T-helper 1 cell treated with Interleukin-12 subunit alpha and Interleukin-12 subunit beta and Interleukin-4 antibody, amounts not matched to agents 30 ng/mL and 1 ng/mL, for 36 hours (primary cell): ENCODE results near the gene RFX2. TPM values are rescaled to one million over a fixed set of nuclear protein-coding genes. Genes with fewer than 3 reads are reported as not detected.

Experiments used
- intact Hi-C: fragments of 100-400 bp; cut with micrococcal nuclease; formaldehyde crosslinking; loops from one replicate; pipeline ENCODE4 v1.15.1; 2024
- total RNA-seq: library from RNA; stranded (reverse); gene quantifications from 2 replicates; pipeline ENCODE4 v1.2.3, GENCODE V29; 2022

RFX2 gene
- total RNA-seq, 1 donor from 2014 or later: 8.9 TPM

DNA sequence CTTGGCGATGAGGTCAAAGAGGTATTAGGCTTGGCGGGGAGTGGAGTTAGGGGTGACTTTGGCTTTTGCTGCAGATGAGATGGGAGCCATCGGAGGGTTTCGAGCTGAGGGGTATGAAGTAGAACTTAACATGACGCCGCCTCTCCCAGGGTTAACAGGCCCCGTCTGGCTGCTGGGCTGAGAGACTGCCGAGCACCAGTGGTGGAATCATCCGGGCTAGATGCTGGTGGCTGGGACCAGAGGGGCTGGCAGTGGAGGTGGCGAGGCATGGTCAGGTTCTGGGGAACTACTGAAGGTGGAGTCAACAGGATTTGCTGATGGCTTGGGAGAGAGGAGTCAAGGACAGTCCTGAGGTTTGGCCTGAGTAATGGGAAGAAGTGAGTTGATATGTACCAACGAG, 4.9 kb downstream of the RFX2 start:
- intact Hi-C loops: no loop called here

DNA sequence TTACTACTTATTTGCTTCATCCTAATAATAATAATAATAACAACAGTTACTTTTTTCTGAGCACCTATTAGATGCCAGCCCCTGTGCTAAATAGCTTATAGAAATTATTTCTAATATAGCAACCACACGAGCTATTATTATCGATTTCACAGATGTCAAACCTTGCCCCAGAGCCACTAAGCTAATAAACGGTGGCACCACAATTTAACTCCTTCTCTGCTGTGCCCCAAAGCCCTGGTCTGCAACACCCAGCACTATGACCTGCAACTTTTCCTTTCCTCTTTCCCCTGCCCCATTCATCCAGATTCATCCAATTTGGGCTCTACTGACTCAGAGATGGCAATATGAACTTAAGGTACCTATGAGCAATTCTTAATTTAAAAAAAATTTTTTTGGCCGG, 6.4 kb downstream of the RFX2 start:
- intact Hi-C loops: no loop called here

DNA sequence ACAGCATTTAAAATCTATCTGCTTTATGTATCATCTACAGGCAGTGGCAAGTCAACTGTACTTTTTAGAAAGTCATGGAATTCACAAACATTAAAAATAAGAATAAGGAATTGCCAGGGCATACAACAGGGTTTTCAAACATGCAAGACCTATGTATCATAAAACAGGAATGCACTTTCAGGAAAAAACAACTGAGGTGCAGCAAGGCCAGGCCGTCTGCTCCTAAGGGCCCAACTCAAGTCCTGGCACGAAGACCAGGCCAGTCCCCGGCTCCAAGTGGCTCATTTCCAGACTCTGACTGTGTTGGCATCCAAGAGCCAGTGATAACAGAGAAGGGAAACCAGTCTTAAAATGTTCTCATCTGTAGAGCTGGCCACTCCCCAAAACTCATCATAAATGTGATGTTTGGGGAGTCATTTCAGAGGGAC, 7.1 kb downstream of the RFX2 start:
- intact Hi-C loops: no loop called here

DNA sequence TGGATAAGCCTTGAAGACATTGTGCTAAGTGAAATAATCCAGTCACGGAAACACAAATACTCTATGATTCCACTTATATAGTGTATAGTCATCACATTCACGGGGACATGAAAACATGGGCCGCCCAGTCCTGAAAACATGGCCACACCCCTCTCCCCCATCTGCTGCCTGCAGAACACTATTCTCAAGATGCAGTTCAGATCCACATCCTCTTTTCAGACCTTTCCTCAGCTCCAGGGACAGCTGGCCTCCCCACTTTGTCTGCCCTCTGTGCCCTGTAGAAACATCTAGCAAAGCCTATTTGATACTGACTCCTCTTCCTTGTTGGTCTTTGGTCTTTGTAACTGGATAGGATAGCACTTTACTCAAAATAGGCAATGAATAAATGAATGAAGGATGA, 8.3 kb downstream of the RFX2 start:
- intact Hi-C loops: no loop called here

DNA sequence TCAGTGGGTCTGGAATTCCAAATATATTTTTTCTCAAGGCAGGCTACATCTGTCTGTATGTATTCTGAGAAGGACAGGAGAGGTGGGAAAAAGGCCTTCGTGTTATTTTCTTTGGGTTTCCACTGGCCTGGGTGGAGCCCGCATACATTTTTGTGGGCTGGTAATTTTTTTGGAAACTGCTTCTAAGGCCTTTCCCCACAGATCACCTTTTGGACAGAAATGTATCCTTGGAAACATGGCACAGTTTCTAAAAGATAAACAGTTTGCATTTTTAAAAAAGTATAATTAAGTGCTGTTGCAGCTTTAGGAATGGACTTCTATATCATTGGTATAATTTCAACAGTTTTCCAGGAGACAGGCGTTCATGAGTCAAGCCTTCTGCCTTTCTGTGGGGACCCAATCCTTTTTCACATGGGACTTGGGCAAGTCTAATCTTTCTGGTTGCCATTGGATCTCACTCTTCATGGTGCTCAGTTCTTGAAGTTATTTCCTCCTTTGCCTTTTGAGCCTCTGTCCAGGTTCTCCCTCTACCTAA, 8.9 kb downstream of the RFX2 start:
- intact Hi-C loops: no loop called here

DNA sequence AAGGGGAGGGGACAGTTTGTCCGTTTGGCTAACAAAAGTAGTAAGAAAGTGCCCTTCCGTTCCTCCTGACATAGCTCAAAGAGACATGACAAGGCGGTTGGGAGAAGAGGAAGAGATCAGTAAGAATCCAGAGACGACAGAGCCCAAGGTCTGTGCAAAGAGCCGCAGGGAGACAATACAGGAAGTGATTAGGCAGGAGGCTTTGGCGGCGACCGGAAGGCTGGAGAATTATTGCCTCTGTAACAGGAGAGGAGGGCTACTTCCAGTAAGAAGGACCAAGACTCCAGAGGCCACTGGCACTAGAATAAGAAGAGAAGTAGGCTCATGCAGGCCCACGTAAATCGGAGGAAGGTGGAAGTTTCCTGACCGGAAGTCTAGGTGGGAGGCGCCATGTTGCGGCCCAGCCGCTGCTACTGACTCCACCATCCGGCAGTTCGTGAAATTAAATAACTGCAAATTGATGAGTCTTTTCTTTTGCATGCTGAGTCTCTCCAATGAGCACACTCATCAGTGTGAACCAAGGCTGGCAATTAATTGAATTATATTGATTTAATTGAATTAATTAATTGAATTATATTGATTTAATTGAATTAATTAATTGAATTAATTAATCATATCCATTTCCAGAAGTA, 9.9 kb downstream of the RFX2 start:
- intact Hi-C loops: no loop called here

DNA sequence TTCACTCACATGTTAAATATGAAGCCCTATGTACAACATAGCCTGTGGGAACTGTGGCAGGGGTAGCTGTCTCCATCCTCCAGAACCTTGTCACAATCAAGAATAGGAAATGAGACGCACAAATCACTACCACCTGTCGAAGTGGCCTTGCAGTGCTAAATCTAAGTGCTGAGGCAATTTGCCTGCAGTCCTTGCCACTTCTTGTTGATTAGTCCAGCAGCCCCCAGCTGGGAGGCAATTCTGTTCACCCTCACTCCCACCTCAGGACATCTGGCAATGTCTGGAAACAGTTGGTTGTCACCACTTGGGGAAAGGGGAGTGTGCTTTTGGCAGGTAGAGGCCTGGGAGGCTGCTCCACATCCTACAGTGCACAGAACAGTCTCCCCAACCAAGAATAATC, 10.7 kb downstream of the RFX2 start:
- intact Hi-C loops: no loop called here

DNA sequence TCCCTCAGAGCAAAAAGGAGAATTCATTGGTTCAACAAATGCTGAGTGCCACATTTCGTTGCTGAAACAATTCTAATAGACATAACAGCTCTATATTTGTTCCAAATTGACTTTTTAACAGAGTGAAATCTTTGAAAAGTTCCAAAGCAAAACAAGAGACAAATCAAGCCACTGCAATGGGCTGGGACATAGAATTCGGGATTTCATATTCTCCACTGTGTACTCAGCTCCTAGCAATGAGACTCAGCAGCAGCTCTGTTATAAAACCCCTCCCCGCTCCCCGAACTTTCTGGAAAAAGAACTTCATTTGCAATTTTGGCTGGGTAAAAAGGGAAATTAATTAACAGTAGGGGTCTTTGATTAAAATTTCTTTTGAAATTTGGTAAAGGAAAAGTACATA, 11.3 kb downstream of the RFX2 start:
- intact Hi-C loops: no loop called here

DNA sequence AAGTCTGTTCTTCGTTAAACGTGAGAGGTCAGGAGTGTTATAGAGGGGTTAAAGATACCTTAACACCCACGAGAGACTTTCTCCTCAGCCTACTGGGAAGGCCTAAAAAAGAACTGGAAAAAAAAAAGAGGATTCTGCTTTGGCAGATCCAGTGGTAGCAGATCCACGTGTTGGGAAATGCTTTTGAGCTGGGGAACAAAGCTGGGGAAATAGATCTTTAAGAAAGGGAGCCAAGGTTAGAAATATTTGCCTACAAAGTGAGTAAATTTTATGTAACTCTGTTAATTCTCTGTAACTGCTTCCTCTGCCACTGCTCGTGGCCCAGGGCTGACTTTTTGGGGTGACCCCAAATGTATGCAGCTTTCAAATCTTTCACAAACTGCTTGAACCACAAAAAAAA, 11.7 kb downstream of the RFX2 start:
- intact Hi-C loops: no loop called here

DNA sequence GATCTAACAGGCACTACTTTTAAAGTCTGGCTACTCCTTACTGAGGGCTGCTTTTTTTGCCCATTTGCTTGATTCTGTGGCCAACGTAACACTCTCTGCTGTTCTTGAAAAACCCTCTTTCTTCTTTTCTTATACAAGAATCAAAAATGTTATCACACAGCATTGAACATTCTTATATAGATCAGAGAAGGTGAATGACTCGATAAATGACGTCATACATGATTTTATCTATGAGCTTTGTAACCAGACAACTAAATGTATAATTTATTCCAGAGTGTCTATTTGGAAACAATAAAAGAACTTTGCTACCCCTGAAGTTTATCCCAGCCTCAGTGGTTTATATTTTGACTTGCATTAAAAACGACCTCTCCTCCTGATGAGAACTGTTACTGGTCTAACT, 12.4 kb downstream of the RFX2 start:
- intact Hi-C loops: no loop called here

DNA sequence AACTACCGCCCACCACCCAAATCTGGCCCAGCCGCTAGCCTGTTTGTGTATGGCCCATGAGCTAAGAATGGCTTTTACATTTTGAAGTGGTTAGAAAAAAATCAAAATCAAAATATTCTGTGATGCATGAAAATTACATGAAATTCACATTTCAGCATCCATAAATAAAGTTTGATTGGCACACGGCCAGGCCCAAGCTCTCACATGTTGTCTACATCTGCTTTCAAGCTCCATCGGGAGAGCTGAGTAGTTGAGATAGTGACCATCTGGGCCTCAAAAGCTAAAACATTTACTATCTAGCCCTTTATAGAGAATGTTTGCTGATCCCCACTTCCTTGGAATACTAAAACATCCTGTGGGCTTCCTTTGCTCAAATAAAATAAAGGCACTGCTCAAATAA, 14.5 kb downstream of the RFX2 start:
- intact Hi-C loops: no loop called here

DNA sequence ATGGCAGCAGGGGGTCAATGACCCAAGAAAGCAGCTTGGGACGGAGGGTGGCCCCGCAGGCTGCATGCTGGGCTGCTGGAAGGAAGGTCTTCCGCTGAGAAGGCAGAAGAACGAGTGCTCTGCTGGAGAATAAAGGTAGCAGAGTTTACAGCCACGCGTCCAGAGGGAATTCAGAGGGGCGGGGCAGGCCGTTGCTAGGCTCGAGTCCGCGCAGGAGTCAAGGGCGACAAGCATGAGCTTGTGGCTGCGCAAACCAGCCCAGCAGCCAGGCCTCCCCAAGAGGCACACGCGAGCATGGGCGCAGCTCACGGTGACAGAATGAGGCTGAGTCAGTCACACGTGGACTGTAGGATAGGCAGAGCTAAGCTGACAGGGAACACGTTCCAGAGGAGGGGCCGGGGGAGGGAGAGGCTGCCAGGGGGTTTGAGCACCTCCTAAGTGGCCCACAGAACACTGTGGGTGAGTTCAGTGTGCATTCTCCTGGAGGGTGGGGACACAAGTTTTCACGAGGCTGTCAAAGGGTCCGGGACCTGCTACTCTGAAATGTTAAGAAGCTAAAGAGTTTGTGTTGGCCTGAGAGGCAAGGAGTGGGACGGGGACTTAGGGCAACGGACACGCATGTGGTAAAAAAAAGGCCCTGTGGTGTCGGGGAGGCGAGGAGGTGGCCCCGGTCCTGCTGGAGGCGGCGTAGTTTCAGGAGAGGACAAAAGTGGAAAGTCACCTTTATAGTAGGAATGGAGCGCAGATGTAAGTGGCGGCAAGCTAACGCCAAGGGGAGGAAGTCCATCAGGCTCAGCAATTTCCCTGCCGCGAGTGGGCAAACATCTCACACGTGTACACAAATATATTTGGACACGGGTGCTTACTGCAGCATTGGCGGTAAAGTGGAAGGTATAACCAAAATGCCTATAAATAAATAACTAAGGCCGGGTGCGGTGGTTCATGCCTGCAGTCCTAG, 17.7 kb downstream of the RFX2 start:
- intact Hi-C loops: no loop called here

DNA sequence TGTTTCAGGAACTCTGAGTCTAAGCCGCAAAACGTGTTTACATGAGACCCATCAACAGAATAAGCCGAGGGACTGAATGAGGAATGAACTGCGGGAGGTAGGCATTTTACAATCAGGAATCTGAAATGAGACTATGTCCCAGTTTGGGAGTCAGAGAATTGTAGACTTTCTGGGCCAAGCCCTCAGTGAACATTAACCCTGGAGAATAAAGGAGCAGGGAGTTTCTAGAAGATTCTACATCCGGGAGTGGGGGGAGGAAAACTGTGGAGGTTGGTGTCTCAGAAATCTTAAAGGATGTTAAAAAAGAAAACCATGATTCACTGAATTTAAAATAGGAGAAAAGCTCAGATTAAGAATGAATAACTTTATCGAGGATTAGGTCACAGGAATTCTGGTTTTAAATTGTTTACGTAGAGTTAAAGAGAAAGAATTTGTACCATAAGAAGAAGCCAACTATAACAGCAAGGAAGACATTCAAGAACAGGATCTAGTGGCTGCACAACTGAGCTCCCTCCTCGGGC, 18.5 kb downstream of the RFX2 start:
- intact Hi-C loops: no loop called here

DNA sequence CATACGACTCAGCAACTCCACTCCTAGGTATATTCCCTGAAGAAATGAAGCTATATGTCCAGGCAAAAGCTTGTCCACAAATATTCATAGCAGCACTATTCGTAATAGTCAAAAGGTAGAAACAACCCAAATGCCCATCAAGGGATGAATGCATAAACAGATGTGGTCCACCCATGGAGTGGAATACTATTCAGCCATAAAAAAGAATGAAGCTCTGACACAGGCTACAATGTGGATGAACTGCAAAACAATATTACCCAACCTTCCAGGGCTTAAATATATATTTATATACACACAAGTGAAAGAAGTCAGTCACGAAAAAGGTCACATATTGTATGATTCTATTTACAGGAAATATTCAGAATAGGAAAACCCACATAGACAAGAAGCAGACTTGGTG, 19.7 kb downstream of the RFX2 start:
- intact Hi-C loops: no loop called here

DNA sequence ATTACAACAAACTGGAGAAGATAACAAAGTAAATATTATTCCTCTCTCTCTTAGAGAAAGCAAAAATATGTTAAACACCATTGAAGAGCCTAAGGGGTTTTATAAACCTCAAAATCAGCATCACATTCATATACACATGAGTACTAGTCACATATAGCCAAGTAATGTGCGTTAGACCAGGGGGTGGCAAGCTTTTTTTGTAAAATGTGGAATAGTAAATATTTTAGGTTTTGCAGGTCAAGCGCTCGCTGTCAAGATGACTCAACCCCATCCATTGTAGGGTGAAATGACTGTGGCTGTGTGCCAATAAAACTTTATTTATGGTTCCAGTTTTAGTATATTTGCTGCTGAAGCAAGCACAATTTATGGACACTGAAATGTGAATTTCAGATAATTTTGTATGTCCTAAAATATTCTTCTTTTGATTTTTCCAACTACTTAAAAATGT, 21.7 kb downstream of the RFX2 start:
- intact Hi-C loops: no loop called here

DNA sequence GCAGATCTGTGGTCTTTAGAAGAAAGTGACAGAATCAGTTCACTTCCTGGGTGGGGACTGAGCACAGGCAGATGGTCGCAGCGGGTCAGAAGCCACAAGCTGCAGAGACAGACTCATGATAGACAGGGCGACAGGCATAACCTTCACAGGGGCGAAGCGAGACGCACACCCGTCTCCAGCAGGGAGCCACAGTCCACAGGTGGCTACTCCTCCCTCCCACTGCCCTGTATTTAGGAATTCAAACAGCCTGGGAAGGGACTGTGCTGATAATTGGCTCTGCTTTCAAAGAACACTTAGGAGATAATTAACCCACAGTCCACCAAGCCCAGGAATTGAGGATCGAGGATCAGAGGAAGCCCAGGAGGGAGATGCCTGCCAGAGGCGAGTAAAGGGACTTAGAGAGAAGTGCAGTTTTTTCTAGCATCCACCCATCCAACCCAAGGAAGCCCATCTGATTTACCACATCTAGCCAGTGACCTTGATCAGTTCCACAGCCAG, 23.2 kb downstream of the RFX2 start:
- intact Hi-C loops: loop anchor here (2.0 kb wide), 1 partner anchor 24 kb away; no protein-coding TSS in a partner anchor

DNA sequence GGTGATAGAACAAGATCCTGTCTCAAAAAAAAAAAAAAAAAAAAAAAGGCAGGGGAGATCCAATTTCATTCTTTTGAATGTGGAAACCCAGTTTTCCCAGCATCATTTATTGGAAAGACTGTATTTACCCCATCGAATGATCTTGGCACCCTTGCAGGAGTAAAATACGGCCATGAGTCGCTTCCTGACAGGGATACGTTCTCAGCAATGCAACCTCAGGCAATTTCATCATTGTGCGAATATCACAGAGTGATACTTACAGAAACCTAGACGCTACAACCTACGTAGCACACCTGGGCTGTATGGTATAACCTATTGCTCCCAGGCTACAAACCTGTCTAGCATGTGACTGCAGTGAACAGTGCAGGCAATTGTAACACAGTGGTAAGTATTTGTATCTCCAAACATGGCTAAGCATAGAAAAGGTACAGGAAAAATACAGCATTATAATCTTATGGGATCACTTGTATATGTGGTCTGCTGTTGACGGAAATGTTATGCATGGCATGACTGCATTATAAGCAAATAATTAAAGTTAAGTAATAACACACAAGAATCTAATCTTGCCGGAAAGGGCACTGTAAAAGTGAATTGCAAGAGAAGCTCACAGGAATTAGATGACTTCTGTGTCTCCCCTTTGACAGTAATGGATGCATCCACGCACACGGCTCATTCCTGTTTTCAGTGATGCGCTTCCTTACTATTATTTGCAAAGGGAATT, 24.1 kb downstream of the RFX2 start:
- intact Hi-C loops: loop anchor here (2.0 kb wide), 1 partner anchor 23 kb away; no protein-coding TSS in a partner anchor

DNA sequence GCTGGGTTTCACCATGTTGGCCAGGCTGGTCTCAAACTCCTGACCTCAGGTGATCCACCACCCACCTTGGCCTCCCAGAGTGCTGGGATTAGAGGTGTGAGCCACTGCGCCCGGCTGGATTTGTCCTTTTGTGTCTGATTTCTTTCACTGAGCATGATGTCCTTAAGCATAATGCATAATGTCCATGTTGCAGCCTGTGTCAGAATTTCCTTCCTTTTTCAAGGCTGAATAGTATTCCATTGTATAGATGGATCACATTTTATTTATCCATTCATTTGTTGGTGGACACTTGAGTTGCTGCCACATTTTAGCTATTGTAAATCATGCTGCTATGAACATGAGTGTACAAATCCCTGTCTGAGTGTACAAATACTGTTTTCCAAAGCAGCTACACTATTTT, 25.5 kb downstream of the RFX2 start:
- intact Hi-C loops: no loop called here

DNA sequence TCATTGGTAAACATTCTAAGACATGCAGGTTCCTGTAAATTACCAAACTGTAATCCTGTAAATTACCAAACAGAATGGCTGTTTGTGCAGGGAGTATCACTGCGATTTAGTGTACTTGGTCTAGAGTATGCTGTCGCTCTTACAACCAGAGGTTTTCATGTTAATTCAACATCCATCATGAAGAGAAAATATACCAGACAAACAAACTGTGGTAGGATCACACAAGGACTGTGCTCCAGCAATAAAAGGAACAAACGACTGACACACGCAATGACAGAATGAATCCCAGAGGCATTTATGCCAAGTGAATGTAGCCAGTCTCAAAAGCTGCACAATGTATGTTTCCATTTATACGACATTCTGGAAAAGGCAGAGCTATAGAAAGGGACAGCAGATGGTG, 31.2 kb downstream of the RFX2 start:
- intact Hi-C loops: no loop called here

DNA sequence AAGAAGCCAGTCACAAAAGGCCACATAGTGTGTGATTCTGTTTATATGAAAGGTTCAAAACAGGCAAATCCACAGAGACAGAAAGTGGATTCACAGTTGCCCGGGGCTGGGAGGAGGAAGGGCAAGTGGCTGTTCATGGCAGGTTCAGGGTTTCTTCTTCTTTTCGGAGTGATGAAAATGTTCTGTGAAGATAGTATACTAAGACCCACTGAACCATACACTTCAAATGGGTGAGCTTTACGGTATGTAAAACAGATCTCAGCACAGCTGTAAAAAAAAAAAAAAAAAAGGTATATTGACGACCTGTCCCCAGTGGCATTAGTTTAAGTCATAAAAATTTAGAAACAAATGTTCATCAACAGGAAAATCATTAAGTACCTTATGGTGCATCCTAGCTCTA, 32.2 kb downstream of the RFX2 start:
- intact Hi-C loops: no loop called here
